HCT116 (cell line): ENCODE data around the gene UBE2E1. TPM values are rescaled to one million over a fixed set of nuclear protein-coding genes. Genes with fewer than 3 reads are reported as not detected.
"Not testable (repeated sequence)": the region's sequence is repeated elsewhere in the genome, so short reads cannot be mapped to it uniquely, and the experiment has no call there.

Experiments used
- ATAC-seq: fragments of 200-7000 bp; cut with Tn5 transposase; 2 replicates; pipeline ENCODE4 v1.9.1; 2020; ENCODE audit warnings: mild to moderate bottlenecking, moderate library complexity
- BruUV-seq: library from RNA; stranded (reverse); fragments of 400-500 nt; replicated peaks from 2 replicates; lab custom pipeline; 2021; lab: Mats Ljungman, UMichigan
- CTCF ChIA-PET: fragments of 300-600 bp; sonication (Branson Sonifier 250); formaldehyde crosslinking; loops from one replicate; lab custom pipeline; 2021; ENCODE audit warnings: antibody characterized with exemption; lab: Charles Lee
- POLR2A ChIA-PET: fragments of 300-600, 350-600 bp; sonication (Branson Sonifier 250); formaldehyde crosslinking; loops from one replicate; lab custom pipeline; 2021; ENCODE audit warnings: antibody characterized with exemption; lab: Charles Lee
- RAD21 ChIA-PET, 2 experiments: fragments of 300-600 bp; sonication (Branson Sonifier 250); formaldehyde crosslinking; loops; one replicate each; lab custom pipeline; 2023; ENCODE audit warnings: low total read pairs in 2 of 2; ENCODE audit not compliant: uncharacterized antibody in 2 of 2, unreplicated experiment in 2 of 2, low non-redundant PET in 1 of 2; lab: Charles Lee
- DNase-seq: peaks from one replicate; pipeline ENCODE4 v3.0.0-alpha.2; 2010; ENCODE audit warnings: low read depth, low spot score
- H2AFZ ChIP-seq: fragments of 200-600 bp; shearing (Covaris generic), sonication (generic); 2 replicates; pipeline ENCODE4 v1.6.1; 2017; ENCODE audit warnings: low read depth, mixed run types, mixed read lengths, antibody characterized with exemption, low read length; ENCODE audit not compliant: poor library complexity, severe bottlenecking
- H3K27ac ChIP-seq: 2 replicates; pipeline ENCODE4 v1.5.1; 2012; ENCODE audit warnings: low read depth, low read length
- H3K27me3 ChIP-seq: fragments of 200-600 bp; sonication (generic); 2 replicates; pipeline ENCODE4 v1.6.1; 2016; ENCODE audit warnings: mixed run types, low read length, mixed read lengths; ENCODE audit not compliant: insufficient read depth
- H3K36me3 ChIP-seq, 2 experiments: fragments of 200-500 bp in 1 of 2; fragments of 200-600 bp in 1 of 2; sonication (Bioruptor generic) in 1 of 2; sonication (generic) in 1 of 2; 2 replicates each; pipeline versions ENCODE4 v1.5.1 to v1.6.1; 2014 to 2016; ENCODE audit warnings: low read length in 2 of 2, inconsistent platforms in 1 of 2, mixed read lengths in 1 of 2, mixed run types in 1 of 2; ENCODE audit not compliant: insufficient read depth in 2 of 2, control insufficient read depth in 1 of 2
- H3K4me1 ChIP-seq, 2 experiments: fragments of 200-600 bp in 1 of 2; sonication (generic) in 1 of 2; 2 replicates each; pipeline versions ENCODE4 v1.5.1 to v1.6.1; 2012 to 2017; ENCODE audit warnings: low read length in 2 of 2, inconsistent platforms in 1 of 2, mild to moderate bottlenecking in 1 of 2, mixed read lengths in 1 of 2, mixed run types in 1 of 2, moderate library complexity in 1 of 2; ENCODE audit not compliant: insufficient read depth in 2 of 2, control insufficient read depth in 1 of 2
- H3K4me2 ChIP-seq: fragments of 200-600 bp; sonication (generic); 2 replicates; pipeline ENCODE4 v1.6.1; 2017; ENCODE audit warnings: mixed run types, low read length, mixed read lengths
- H3K4me3 ChIP-seq, 2 experiments: fragments of 200-600 bp in 1 of 2; sonication (generic) in 1 of 2; replicated peaks in 1 of 2; 2 replicates each; pipeline ENCODE4 v1.5.1; 2011 to 2016; ENCODE audit warnings: low read length in 2 of 2, control low read depth in 1 of 2, low read depth in 1 of 2, mild to moderate bottlenecking in 1 of 2, mixed read lengths in 1 of 2, mixed run types in 1 of 2
- H3K79me2 ChIP-seq: fragments of 200-600 bp; sonication (generic); 2 replicates; pipeline ENCODE4 v1.6.1; 2017; ENCODE audit warnings: mild to moderate bottlenecking, mixed run types, low read length, moderate library complexity, mixed read lengths; ENCODE audit not compliant: insufficient read depth
- H3K9ac ChIP-seq: fragments of 200-600 bp; sonication (generic); 2 replicates; pipeline ENCODE4 v1.6.1; 2016; ENCODE audit warnings: low read length, mixed read lengths
- H3K9me2 ChIP-seq: fragments of 200-600 bp; sonication (generic), shearing (Covaris generic); 2 replicates; pipeline ENCODE4 v1.6.1; 2017; ENCODE audit warnings: mixed run types, mild to moderate bottlenecking, moderate library complexity; ENCODE audit not compliant: insufficient read depth
- H3K9me3 ChIP-seq, 2 experiments: fragments of 200-500 bp in 1 of 2; fragments of 200-600 bp in 1 of 2; sonication (Bioruptor generic) in 1 of 2; sonication (generic) in 1 of 2; 2 replicates each; pipeline ENCODE4 v1.6.1; 2014 to 2017; ENCODE audit warnings: low read length in 2 of 2, mixed read lengths in 2 of 2, inconsistent platforms in 1 of 2, low read depth in 1 of 2, mild to moderate bottlenecking in 1 of 2, mixed run types in 1 of 2, moderate library complexity in 1 of 2; ENCODE audit not compliant: control insufficient read depth in 1 of 2, insufficient read depth in 1 of 2
- H4K20me1 ChIP-seq: fragments of 200-600 bp; sonication (generic), shearing (Covaris generic); 2 replicates; pipeline ENCODE4 v1.6.1; 2017; ENCODE audit warnings: mixed run types, mild to moderate bottlenecking, moderate library complexity; ENCODE audit not compliant: insufficient read depth
- CBX3 ChIP-seq: IDR thresholded peaks from 2 replicates; pipeline ENCODE4 v1.6.1; 2012; ENCODE audit warnings: low read depth
- EGR1 ChIP-seq: IDR thresholded peaks from 2 replicates; pipeline ENCODE4 v1.6.1; 2012; ENCODE audit warnings: low read depth
- EZH2 ChIP-seq: fragments of 200-600 bp; sonication (generic); IDR thresholded peaks from 2 replicates; pipeline ENCODE4 v1.6.1; 2017; ENCODE audit warnings: antibody characterized with exemption, mixed run types
- MAX ChIP-seq: IDR thresholded peaks from 2 replicates; pipeline ENCODE4 v1.6.1; 2012
- POLR2A ChIP-seq: IDR thresholded peaks from 2 replicates; pipeline ENCODE4 v1.7.0; 2011; ENCODE audit warnings: borderline replicate concordance; ENCODE audit not compliant: insufficient read depth, insufficient read length; ENCODE audit errors: extremely low read depth
- POLR2AphosphoS5 ChIP-seq: IDR thresholded peaks from 2 replicates; pipeline ENCODE4 v1.6.1; 2011; ENCODE audit warnings: mild to moderate bottlenecking, low read depth, low read length, moderate library complexity
- SP1 ChIP-seq: IDR thresholded peaks from 2 replicates; pipeline ENCODE4 v1.6.1; 2012; ENCODE audit warnings: low read depth
- SRF ChIP-seq: IDR thresholded peaks from 2 replicates; pipeline ENCODE4 v1.6.1; 2012; ENCODE audit warnings: low read depth
- YY1 ChIP-seq: IDR thresholded peaks from 2 replicates; pipeline ENCODE4 v1.6.1; 2011; ENCODE audit warnings: low read length, low read depth, moderate library complexity, mild to moderate bottlenecking; ENCODE audit not compliant: insufficient replicate concordance; ENCODE audit errors: extremely low read depth
- ZBTB33 ChIP-seq: IDR thresholded peaks from 2 replicates; pipeline ENCODE4 v1.6.1; 2011; ENCODE audit warnings: mild to moderate bottlenecking, low read length, moderate library complexity; ENCODE audit not compliant: insufficient replicate concordance; ENCODE audit errors: extremely low read depth
- intact Hi-C: fragments of 100-400 bp; cut with micrococcal nuclease; formaldehyde crosslinking; loops from 2 replicates; pipeline ENCODE4 v1.10.0; 2022
- total RNA-seq: library from RNA; stranded (reverse); gene quantifications from one replicate; pipeline ENCODE4 v1.2.1, GENCODE V29; 2021; ENCODE audit not compliant: unreplicated experiment

The UBE2E1 gene
- total RNA-seq, 1 experiment from 2014 or later = 75.1 TPM

- Histone ChIP-seq H3K27me3 (no peaks in the 10 kb centered on the region), H3K36me3 (no peaks in the 10 kb centered on the region), H3K4me3 (no peak overlapping the region), H2AFZ (no peak overlapping the region), H3K79me2 (peaks cover 75% of the 10 kb centered on the region), H4K20me1 (no peaks in the 10 kb centered on the region), H3K9me2 (no peaks in the 10 kb centered on the region), H3K4me2 (no peak overlapping the region), H3K9ac (no peak overlapping the region), H3K9me3 (no peaks in the 10 kb centered on the region), H3K27ac (no peak overlapping the region), H3K4me1 (no peaks in the 10 kb centered on the region)
- ChIA-PET CTCF (no interaction called here), RAD21 (no interaction called here), POLR2A (no interaction called here)
- intact Hi-C loops = no loop called here
- no peak for ATAC-seq
- BruUV-seq = no TSS peak
- no peak for DNase-seq
- TF ChIP-seq YY1 (no peak), POLR2A (no peak), SP1 (no peak), CBX3 (no peak), SRF (no peak), EZH2 (no peak)
Observed at GRCh38 chr3:23843869-23844268, 38.1 kb downstream of the UBE2E1 start.

GRCh38 chr3:23845326-23846216 is 39.8 kb downstream of the UBE2E1 start:
- no peak overlapping the region for H3K9ac ChIP-seq
- RAD21 ChIA-PET = no interaction called here
- ATAC-seq = no peak
- TF ChIP-seq SRF = no peak
- TF ChIP-seq MAX = no peak
- TF ChIP-seq POLR2AphosphoS5 = no peak
- no peak for TF ChIP-seq EGR1
- TF ChIP-seq ZBTB33 = no peak
- no peak for TF ChIP-seq CBX3
- DNase-seq = no peak
- CTCF ChIA-PET = interaction anchor here (1.4 kb wide), 1 partner anchor 11 kb away, joined by 6 read pairs; no protein-coding TSS in a partner anchor
- no peaks in the 10 kb centered on the region for H3K27me3 ChIP-seq
- BruUV-seq = no TSS peak
- H2AFZ ChIP-seq = no peak overlapping the region
- no peaks in the 10 kb centered on the region for H3K4me1 ChIP-seq
- H3K9me2 ChIP-seq = no peaks in the 10 kb centered on the region
- H3K9me3 ChIP-seq = no peaks in the 10 kb centered on the region
- no peaks in the 10 kb centered on the region for H4K20me1 ChIP-seq
- no peaks in the 10 kb centered on the region for H3K36me3 ChIP-seq
- intact Hi-C loops = no loop called here
- no peak overlapping the region for H3K4me3 ChIP-seq
- POLR2A ChIA-PET = no interaction called here
- H3K79me2 ChIP-seq = peaks cover 78% of the 10 kb centered on the region
- H3K27ac ChIP-seq = no peak overlapping the region
- H3K4me2 ChIP-seq = no peak overlapping the region

GRCh38 chr3:23849462-23849861 is 43.7 kb downstream of the UBE2E1 start:
- ATAC-seq = not testable (repeated sequence)

More at GRCh38 chr3:23849462-23849861, 43.7 kb downstream of the UBE2E1 start:
- BruUV-seq, H3K4me3 ChIP-seq, RAD21 ChIA-PET, CTCF ChIA-PET, H3K27ac ChIP-seq, H4K20me1 ChIP-seq, H2AFZ ChIP-seq, H3K27me3 ChIP-seq, POLR2A ChIA-PET, H3K4me2 ChIP-seq, H3K36me3 ChIP-seq, DNase-seq, H3K9me2 ChIP-seq, intact Hi-C loops, H3K9ac ChIP-seq, H3K9me3 ChIP-seq, H3K4me1 ChIP-seq: not testable (repeated sequence)
- H3K79me2 ChIP-seq = peaks cover 79% of the 10 kb centered on the region
